Endothelial cell of umbilical vein (primary cell): ENCODE measurements around the gene LHX4.

Source experiments
- POLR2A ChIP-seq: IDR thresholded peaks from 2 replicates; pipeline ENCODE4 v1.6.1; 2012; ENCODE audit warnings: low read depth, mild to moderate bottlenecking, control low read depth, low read length
- POLR2AphosphoS5 ChIP-seq: IDR thresholded peaks from 2 replicates; pipeline ENCODE4 v1.6.1; 2012; ENCODE audit warnings: low read depth, mild to moderate bottlenecking, control low read depth, low read length, moderate library complexity; ENCODE audit not compliant: insufficient read depth

GRCh38 chr1:180237869-180238476 lies 7.9 kb downstream of the LHX4 start:
- TF ChIP-seq POLR2AphosphoS5 (no peak), POLR2A (no peak)
